Measurements from ENCODE around the gene MPP2. TPM values are rescaled to one million over a fixed set of nuclear protein-coding genes. Genes with fewer than 3 reads are reported as not detected.
"Not testable (repeated sequence)": the region's sequence is repeated elsewhere in the genome, so short reads cannot be mapped to it uniquely, and the experiment has no call there.

The MPP2 gene
- total RNA-seq, 1 donor from 2014 or later, result 4.6 TPM

DNA sequence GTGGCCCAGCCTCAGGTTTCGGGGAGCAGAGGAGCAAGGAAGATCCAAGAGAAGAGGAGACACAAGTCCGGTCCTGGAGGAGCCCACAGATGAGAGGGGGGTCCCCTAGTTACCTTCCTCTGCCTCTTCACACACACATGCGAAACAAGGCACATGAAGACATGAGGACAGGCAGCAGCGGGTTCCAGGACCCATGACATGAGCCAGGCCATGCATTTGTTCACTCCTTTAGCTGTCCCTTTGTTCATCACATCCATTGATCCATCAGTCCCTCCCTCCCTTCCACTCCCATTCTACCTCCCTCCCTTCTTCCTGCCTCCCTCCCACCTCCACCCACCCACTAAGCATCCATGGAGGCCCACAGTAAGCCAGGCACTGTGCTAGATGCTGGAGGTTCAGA is 25.6 kb upstream of the MPP2 start:
- no peak for ATAC-seq
- no peak for DNase-seq (ENCODE audit: low spot score)
- intact Hi-C loops (cut with DNase I), result no loop called here

DNA sequence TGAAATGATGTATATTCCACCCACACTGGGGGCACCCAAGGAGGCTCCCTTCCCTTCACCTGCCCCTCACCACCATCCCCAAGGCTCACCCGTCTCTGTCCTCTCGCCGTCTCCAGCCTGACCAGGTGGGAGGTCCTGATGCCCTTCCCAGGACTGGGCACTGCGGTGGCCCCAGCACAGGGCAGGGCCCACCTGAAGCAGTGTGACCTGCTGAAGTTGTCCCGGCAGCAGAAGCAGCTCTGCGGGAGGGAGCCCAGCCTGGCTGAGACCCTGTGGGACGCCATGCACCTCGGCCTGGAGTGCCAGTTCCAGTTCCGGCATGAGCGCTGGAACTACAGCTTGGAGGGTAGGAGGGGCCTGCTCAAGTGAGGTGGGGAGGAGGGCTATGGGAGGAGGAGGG is 25.0 kb upstream of the MPP2 start:
- intact Hi-C loops (cut with DNase I), result no loop called here
- no peak for DNase-seq (ENCODE audit: low spot score)
- no peak for ATAC-seq

DNA sequence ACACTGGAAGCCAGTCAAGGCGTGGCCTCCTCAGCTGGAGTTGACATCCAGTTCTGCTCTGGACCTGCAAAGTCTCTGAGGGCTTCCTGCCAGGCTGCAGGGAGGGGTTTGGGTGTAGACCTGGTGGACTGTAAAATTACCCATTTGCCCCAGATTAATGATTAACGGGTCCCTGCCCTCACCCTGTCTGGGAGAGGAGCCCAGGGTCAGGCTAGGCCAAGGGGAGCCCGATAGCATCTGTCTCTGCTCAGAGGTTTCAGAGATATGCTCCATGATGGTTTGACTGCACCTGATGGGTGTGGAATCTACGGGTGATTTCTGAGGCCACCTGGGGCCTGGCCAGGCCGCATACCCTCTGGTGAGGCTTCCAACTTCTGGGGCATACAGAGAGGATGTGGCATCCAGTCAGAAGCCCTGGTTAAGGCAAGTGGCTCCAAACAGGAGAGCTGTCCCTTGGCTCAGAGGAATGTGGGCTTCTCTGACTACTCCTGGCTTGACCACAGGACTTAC is 23.8 kb upstream of the MPP2 start:
- ATAC-seq (no peak), DNase-seq (ENCODE audit: low spot score) (no peak)
- intact Hi-C loops (cut with DNase I), result no loop called here

DNA sequence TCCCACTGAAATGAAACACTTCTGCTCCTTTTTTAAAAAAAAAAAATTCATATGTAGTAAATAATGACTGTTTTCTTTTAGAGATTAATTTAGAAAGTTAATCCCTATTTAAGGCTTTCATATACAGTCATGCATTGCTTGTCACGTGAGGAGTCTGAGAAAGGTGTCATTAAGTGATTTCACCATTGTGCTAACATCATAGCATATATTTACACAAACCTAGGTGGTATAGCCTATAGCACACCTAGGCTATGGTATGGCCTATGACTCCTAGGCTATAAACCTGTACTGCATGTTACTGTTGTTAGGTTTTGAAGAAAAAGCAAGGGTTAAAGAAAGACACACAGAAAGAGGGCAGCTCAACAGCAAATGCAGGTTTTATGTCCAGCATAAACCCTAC is 21.3 kb upstream of the MPP2 start:
- DNase-seq (ENCODE audit: low spot score), result no peak
- intact Hi-C loops (cut with DNase I), result no loop called here
- no peak for ATAC-seq

DNA sequence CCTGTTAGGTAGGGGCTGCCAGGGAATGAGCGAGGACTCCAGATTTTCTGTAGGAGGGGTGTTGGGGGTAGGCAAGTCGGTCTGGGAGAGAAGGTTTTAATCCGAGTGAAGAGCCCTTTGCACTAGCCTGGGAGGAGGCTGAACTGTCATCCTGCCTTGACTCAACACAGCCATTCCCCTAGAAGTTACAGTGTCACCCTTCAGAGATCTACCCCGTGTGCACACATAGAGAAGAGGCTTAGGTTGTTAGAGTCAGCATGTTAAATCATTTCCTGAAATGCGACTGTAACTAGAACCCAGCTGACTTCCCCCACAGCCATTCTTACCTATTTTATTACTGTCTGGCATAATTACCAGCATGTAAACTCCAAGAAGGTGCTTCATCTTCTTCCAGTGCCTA is 20.6 kb upstream of the MPP2 start:
- intact Hi-C loops (cut with DNase I); DNase-seq (ENCODE audit: low spot score); ATAC-seq: not testable (repeated sequence)

DNA sequence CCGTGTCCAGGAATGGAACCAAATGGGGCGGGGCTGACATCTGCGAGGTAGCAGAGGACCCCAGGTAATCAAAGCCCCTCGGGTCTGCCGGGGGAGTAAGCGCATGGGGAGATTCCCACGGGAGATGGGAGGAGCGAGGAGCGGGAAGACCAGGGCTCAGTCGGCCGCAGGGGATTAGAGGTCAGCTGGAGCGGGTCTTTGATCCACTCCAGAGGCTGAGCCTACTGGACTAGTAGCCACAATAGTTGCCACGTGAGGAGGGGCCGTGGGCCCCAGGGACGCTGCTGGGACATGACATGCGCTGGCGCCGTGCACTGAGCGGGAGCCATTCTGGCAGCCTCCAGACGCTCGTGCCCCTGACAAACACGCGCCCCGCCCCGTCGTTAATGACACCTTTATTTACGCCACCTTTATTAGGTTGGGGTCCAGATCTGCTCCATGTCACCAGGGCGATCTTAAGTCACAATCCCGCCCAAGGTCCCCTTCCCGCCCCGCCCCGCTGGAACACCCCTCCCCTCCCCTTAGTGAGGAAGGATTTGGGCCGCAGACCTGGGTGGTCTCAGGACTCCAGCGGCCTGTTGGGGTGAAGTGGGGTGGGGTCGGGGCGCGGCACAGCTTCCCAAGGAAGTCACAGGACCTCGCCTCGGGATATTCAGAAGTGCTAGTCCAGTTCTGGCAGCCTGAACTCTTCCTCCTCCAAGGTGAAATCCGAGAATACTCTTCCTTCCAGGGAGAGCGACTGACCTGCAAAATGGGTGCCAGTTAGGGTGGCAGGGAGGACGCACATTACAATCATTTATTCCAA is 19.9 kb upstream of the MPP2 start:
- intact Hi-C loops (cut with DNase I), result no loop called here
- ATAC-seq (no peak), DNase-seq (ENCODE audit: low spot score) (no peak)

DNA sequence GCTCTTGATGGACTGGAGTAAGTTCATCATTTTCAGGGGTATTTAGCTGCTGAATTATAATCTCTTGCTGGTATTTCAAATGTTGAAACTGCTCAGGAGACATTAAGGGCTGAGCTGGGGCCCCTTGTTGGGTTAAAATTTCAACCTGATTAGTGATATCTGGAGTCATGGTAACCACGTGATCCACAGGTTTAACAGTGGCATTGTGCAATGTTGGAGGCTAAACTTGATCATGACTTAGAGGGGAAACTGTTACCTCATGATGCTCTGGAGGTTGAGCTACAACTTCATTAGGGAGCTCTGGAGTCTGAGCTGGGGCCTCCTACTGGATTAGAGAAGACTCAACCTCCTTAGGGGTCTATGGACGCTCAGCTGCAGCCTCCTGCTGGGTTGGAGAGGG is 17.2 kb upstream of the MPP2 start:
- no peak for DNase-seq (ENCODE audit: low spot score)
- intact Hi-C loops (cut with DNase I), result loop anchor here (2.0 kb wide), 1 partner anchor 44 kb away; no protein-coding TSS in a partner anchor
- no peak for ATAC-seq

DNA sequence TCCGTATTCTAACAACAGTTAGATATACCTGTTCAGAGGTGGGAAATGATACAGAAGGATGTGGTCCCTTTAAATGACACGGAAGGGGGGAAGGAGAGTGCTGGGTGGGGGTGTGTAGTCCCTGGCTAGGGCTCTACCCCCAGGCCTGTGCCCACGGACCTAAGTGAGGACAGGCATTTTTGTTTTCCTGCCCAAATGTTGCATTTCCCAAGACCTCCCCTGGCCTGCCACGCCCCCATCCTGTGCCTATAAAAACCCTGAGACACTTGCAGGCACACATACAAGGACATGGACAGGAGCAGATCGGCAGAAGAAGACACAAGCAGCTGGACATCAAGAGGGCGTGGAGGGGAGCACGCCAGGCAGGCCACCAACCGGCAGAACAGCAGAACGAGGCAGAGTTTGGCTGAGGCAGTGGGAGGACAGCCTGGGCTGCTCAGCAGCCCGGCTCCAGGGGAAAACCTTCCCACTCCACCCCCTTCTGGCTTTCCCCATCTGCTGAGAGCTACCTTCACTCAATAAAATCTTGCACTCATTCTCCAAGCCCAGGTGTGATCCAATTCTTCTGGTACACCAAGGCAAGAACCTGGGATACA is 13.3 kb upstream of the MPP2 start:
- intact Hi-C loops (cut with DNase I), result no loop called here
- DNase-seq (ENCODE audit: low spot score), result no peak
- no peak for ATAC-seq

DNA sequence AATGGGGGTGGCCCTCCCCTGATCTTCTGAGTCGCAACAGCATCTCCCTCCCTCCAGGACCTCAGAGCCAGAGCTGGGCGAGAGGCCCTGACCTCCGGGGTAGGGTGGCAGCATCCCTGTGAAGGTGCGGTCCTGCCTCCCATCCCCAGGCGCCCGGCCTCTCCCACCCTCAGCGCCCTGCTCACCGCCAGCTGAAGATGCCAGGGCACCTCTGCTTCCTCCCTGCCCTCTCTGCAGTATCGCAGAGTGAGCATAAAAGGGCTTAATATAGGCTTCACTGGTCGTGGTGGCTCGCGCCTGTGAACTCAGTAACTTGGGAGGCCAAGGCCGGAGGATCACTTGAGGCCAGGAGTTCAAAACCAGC is 10.7 kb upstream of the MPP2 start:
- DNase-seq (ENCODE audit: low spot score), result no peak
- intact Hi-C loops (cut with DNase I), result no loop called here
- no peak for ATAC-seq

DNA sequence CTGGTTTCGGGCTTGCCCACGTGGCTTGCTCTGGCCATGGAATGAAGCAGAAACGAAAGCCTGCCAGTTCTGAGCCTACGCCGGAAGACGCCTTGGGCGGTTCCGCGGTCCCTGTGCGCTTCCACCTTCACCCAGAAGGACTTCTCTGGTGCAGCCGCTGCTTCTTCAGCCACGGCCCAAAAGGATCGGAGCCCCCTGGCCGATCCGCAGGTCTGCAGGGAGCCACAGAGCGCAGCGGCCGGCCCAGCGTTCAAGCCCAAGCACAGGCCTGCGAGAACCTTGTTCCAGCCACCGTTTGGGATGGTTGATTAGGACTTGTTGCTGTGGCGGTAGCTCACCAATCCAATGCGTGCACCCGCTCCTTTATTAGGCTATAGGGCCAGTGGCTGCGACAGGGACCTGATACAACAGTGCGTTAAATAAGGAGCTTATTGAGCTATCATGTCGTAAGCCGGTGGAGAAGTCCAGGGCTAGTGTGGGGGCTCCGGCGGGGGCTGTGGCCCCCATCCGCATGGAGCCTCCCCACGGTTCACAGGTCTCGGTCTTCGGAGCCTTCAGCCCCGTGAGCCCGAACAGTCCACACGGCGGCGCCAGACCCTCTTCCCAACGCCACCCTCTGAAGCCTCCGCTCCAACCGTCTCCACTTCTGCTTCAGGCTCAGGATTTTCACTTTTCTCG is 10.2 kb upstream of the MPP2 start:
- no peak for DNase-seq (ENCODE audit: low spot score)
- peak; percentile 72 for ATAC-seq

DNA sequence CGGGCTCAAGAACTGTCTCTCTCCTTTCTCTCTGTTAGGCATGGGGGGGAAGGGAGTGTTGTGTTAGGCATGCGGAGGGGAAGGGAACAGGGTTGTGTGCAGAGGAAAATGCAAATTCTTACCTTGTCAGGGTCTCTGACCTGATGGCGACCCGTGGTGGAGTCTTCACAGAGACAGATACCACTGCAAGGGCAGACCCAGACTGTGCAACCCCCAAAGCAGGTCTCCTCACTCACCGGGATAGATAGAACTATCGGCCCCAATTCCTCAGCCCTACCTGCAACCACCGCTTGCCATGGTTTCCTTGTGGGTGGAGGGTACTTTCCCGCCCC is 9.6 kb upstream of the MPP2 start:
- intact Hi-C loops (cut with DNase I), result no loop called here
- DNase-seq (ENCODE audit: low spot score), result no peak
- peak; percentile 15 for ATAC-seq

More for the DNA sequence above, 10.2 kb upstream of the MPP2 start:
- intact Hi-C loops (cut with DNase I), result no loop called here

DNA sequence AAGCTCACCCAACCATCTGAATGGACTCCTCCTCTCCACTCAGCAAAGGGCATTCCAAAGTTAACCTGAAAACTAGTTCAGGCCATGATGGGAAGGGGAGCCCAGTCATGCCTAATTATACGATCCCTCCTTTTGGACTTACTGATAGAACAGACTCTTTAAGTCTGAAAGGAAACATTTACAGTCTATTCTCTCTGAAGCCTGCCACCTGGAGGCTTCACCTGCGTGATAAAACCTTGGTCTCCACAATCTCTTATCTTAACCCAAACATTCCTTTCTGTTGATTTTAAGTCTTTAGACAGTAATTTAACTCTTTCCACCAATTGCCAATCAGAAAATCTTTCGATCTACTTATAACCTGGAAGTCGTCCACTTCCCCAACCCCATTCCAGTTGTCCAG is 9.0 kb upstream of the MPP2 start:
- intact Hi-C loops (cut with DNase I), result no loop called here
- DNase-seq (ENCODE audit: low spot score) (no peak), ATAC-seq (no peak)

DNA sequence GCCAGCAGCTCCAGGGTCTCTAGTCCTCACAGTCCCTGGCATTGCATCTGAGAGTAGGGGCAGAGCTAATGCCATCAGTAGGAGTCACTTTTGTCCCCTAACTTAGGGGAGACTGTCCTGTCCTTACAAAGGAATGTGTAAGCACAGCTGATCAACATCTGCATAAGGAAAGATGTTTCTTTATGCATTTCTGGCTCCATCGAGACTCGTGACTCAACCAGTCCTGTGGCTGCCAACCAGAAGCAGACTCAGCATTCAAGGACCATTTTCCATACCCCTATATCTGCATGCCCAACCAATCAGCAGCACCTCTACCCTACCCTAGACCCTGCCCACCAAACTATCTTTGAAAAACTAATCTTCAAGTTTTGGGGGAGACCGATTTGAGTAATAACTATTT is 8.2 kb upstream of the MPP2 start:
- intact Hi-C loops (cut with DNase I), result no loop called here
- ATAC-seq (no peak), DNase-seq (ENCODE audit: low spot score) (no peak)

DNA sequence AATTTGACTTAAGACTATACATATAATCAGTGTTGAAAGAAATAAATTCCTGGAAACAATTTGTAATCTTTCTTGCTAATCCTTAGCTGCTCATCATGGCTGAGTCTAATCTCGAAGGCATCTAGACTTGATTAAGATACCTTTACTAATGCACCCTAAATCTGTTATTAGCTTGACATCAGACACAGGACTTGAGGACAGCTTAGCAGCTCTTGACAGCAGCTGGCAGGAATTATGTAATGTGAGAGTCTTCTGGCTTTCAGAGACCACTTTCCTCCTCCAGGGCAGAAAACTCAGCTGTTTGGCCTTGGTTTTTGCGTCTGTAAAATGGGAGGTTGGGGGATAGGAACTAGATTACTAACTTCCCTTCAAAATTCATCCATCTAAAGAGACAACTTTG is 7.1 kb upstream of the MPP2 start:
- no peak for ATAC-seq
- DNase-seq (ENCODE audit: low spot score), result no peak
- intact Hi-C loops (cut with DNase I), result no loop called here

DNA sequence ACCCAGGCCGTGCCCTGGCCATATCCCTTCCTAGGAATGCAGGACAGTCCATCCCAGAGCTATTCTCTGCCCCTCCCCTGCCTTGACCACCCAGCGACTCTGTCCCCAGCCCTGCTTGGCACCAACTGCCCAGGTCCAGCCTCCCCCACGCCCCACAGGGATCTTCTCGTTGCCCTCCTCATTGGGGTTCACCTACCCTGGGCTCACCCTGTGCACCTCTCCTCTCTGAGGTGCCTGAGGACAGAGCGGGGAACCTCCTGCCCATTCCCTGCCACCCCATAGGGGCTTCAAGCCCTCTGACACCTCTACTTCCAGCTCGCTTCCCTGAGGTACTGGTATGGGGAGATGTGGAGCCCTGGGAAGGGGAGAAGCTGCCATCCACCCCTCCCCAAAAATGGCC is 6.2 kb upstream of the MPP2 start:
- intact Hi-C loops (cut with DNase I), result no loop called here
- no peak for DNase-seq (ENCODE audit: low spot score)
- no peak for ATAC-seq

DNA sequence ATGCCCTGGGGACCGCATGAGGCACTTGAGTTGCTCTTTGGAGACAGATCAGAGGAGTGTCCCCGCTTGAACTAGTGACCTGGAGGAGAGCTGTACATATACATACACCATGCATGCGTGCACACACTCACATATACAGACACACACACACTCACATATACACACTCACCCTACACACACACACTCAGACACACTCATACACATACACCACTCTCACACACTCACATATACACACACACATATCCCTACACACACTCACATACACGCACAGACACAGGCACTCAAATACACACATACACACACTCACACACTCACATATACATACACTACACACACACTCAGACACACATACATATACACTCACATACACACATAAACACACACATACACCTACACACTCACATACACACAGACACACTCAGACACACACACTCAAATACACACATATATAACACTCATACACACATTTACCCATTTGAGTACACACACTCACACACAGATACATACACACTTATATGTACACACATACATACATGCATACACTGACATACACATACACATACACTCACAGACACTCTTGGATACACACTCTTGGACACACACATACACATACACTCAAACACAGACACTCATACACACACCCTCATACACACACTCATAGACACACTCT is 5.4 kb upstream of the MPP2 start:
- ATAC-seq, result no peak
- no peak for DNase-seq (ENCODE audit: low spot score)
- intact Hi-C loops (cut with DNase I), result no loop called here

DNA sequence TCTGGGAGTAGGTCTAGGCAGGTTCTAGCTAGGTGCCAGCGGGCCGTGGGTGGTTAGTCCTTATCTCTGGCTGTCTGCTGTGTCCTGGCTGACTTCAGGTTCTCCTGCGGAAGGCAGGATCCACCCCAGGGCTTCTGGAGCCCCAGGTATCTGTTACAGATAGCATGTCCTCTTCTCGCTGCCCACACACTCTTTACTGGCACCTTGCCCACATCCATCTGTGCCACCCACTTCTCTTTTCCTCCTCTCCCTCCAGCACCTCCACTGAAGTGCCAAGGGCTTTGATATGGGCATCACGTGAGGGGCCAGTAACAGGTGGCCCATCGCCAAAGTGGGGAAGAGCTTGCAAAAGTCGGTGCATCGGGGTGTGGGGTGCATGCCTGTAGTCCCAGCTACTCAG is 4.6 kb upstream of the MPP2 start:
- intact Hi-C loops (cut with DNase I), result no loop called here
- DNase-seq (ENCODE audit: low spot score) (no peak), ATAC-seq (no peak)

DNA sequence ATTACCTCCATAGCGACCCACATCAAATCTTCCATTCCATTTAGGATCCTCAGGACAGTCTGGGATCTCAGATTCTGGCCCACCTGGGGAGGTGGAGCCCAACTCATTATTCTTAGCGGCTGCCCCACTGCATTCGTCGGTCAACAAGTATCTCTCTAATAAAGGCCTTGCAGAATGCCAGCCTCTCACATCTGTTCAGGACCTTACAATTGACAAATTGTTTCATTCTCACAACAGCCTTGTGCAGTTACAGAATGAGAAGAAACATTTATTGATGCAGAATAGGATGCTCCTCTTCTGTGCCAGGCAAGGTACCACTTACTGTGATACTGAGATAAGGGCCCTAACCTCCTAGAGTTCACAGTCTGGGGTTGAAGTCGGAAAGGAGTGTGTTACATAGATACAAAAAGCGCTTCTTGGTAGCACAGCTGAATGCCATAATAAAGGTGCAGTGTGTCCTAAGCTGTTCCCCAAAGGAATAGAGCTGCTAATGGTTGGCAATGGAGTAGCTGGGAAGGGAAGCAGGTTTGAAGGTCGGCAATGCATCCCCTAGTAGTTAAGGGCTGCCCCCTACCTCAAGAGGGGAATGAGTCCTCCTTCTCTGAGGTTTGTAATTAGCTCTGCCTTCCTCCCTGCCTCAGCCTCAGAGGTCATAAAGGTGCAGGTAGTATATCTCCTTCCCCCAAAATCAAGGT is 2.3 kb upstream of the MPP2 start:
- intact Hi-C loops (cut with DNase I), result no loop called here
- no peak for DNase-seq (ENCODE audit: low spot score)
- ATAC-seq, result no peak

DNA sequence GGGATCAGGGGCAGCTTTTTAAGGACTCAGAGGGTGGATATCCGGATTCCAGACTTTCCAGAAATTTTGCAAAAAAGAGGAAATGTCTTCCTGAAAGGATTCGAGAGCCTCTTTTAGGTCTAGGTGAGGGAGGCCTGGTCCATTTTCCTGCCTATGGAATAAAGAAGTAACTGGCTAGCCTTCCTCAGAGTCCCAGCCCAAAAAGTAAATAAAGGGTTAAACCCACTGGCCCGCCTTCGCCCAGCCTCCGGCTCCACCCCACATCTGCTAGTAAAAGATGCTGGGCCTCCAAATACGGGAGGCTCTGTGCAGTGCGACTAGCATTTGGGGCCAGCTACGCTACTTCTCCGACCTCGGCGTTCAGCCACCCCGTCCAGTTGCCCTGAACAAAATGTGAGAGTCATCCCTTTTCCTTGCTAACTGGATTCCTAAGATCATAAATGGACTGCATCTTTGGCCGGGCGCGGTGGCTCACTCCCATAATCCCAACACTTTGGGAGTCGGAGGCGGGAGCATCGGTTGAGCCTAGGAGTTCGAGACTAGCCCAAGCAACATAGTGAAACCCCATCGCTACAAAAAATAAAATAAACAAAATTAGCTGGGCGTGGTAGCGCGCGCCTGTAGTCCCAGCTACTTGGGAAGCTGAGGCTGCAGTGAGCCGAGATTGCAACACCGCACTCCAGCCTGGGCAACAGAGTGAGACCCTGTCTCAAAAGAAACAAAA is 824 bp upstream of the MPP2 start:
- peak; percentile 78 for DNase-seq (ENCODE audit: low spot score)
- ATAC-seq, result peak; percentile 86
- intact Hi-C loops (cut with DNase I), result no loop called here

All from sciatic nerve (tissue), 2 donors.